ENCODE measurements around the gene ADAMTS14.

ADAMTS14 gene

DNA sequence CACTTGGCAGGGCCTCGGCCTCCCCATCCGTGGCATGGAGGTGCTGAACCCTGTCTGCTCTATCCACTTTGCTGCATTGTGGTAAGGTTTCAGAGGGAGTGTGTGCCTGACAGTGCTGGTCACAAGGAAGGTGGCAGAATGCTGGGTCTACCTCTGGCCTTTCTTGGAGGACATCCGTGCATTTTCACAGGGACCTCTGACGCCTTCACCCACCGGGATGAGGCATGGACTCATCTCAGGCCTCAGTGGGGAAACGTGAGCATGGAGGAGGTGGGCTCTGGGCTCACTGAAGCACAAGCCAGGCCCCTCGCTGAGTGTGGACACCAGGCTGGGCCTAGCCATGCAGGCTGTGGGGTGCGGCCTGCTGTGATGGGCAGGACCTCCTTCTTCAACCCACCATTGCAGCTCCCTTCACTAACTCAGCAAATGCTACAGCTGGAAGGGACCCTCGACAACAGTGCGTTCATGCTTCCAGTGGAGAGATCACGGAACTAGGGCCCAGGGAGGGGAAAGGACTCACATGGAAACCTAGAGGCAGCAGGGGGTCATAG is 104.2 kb downstream of the ADAMTS14 start:
- Histone ChIP-seq H3K27ac (ENCODE audit: low read depth, low read length) (no peak overlapping the region), H3K9me2 (replicated peaks; ENCODE audit: control insufficient read depth, low read length) (no peaks in the 10 kb centered on the region), H3K79me2 (ENCODE audit: control insufficient read depth, low read length) (no peaks in the 10 kb centered on the region), H4K20me1 (ENCODE audit: control insufficient read depth, insufficient read depth, low read depth, low read length) (no peaks in the 10 kb centered on the region), H3K4me2 (ENCODE audit: low read length) (no peak overlapping the region), H3K9me3 (ENCODE audit: control insufficient read depth, insufficient read depth, low read length) (no peaks in the 10 kb centered on the region), H3K4me1 (ENCODE audit: control insufficient read depth, low read length) (no peaks in the 10 kb centered on the region), H3K27me3 (ENCODE audit: control insufficient read depth, low read length) (no peaks in the 10 kb centered on the region), H3K36me3 (ENCODE audit: control insufficient read depth, low read length) (no peaks in the 10 kb centered on the region), H3K4me3 (ENCODE audit: low read length) (no peak overlapping the region), H3F3A (ENCODE audit: control insufficient read depth, insufficient read depth) (no peaks in the 10 kb centered on the region)
- no peak for TF ChIP-seq EZH2phosphoT487 (IDR thresholded peaks at IDR 0.05; ENCODE audit: borderline replicate concordance, low read length)
- TF ChIP-seq, protein P1, sequence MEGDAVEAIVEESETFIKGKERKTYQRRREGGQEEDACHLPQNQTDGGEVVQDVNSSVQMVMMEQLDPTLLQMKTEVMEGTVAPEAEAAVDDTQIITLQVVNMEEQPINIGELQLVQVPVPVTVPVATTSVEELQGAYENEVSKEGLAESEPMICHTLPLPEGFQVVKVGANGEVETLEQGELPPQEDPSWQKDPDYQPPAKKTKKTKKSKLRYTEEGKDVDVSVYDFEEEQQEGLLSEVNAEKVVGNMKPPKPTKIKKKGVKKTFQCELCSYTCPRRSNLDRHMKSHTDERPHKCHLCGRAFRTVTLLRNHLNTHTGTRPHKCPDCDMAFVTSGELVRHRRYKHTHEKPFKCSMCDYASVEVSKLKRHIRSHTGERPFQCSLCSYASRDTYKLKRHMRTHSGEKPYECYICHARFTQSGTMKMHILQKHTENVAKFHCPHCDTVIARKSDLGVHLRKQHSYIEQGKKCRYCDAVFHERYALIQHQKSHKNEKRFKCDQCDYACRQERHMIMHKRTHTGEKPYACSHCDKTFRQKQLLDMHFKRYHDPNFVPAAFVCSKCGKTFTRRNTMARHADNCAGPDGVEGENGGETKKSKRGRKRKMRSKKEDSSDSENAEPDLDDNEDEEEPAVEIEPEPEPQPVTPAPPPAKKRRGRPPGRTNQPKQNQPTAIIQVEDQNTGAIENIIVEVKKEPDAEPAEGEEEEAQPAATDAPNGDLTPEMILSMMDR (IDR thresholded peaks at IDR 0.05; ENCODE audit: low read depth, low read length, poor library complexity, severe bottlenecking): no peak

- H3K9me3 ChIP-seq (ENCODE audit: control insufficient read depth, insufficient read depth, low read length): no peaks in the 10 kb centered on the region
- no peaks in the 10 kb centered on the region for H3K4me1 ChIP-seq (ENCODE audit: control insufficient read depth, low read length)
- H3K4me3 ChIP-seq (ENCODE audit: low read length): no peak overlapping the region
- H3K79me2 ChIP-seq (ENCODE audit: control insufficient read depth, low read length): no peaks in the 10 kb centered on the region
- no peaks in the 10 kb centered on the region for H4K20me1 ChIP-seq (ENCODE audit: control insufficient read depth, insufficient read depth, low read depth, low read length)
- H3K27ac ChIP-seq (ENCODE audit: low read depth, low read length): no peak overlapping the region
- H3K9me2 ChIP-seq (replicated peaks; ENCODE audit: control insufficient read depth, low read length): no peaks in the 10 kb centered on the region
- H3F3A ChIP-seq (ENCODE audit: control insufficient read depth, insufficient read depth): no peaks in the 10 kb centered on the region
- H3K4me2 ChIP-seq (ENCODE audit: low read length): no peak overlapping the region
- H3K27me3 ChIP-seq (ENCODE audit: control insufficient read depth, low read length): no peaks in the 10 kb centered on the region
- H3K36me3 ChIP-seq (ENCODE audit: control insufficient read depth, low read length): no peaks in the 10 kb centered on the region
- TF ChIP-seq EZH2phosphoT487 (IDR thresholded peaks at IDR 0.05; ENCODE audit: borderline replicate concordance, low read length): no peak
- TF ChIP-seq, protein P1 (IDR thresholded peaks at IDR 0.05; ENCODE audit: low read depth, low read length, poor library complexity, severe bottlenecking): no peak
These were observed 105.0 kb downstream of the ADAMTS14 start for GRCh38 chr10:70777063-70777875.

DNA sequence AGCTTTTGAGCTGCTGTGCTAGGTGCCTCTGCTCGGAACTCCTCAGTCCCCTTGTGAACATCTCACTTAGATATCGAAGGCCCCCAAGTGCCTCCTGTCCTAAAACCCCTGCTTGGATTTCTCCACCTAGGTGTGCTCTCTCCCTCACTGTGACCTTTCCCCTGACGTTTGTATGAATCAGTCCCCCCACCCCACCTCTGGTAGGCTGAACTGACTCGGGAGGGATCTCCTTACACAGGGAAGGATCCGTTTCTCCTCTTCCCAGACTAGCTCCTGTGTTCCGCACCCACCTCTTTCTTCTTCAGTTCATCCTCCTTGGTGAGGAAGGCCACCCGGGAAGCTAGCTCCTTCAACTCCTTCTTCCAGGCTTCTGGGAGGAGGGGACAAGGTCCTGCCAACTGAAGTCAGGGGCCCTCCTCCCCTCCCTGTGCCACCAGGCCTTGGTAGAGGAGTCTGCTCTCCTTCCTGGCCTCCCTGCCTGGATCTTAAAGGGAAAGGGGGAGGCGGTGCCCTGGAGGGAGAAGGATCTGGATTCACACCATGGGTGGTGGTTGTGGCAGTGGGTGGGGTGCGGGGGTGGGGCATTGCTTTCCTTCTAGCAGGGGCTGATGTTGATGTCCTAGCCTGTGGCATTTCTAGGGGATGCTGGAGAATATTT is 106.1 kb downstream of the ADAMTS14 start:
- Histone ChIP-seq H3K27ac (ENCODE audit: low read depth, low read length) (no peak overlapping the region), H3K9me3 (ENCODE audit: control insufficient read depth, insufficient read depth, low read length) (no peaks in the 10 kb centered on the region), H3K9me2 (replicated peaks; ENCODE audit: control insufficient read depth, low read length) (no peaks in the 10 kb centered on the region), H3K27me3 (ENCODE audit: control insufficient read depth, low read length) (peaks cover 6% of the 10 kb centered on the region), H3K4me3 (ENCODE audit: low read length) (no peak overlapping the region), H3F3A (ENCODE audit: control insufficient read depth, insufficient read depth) (no peaks in the 10 kb centered on the region), H3K4me1 (ENCODE audit: control insufficient read depth, low read length) (no peaks in the 10 kb centered on the region), H4K20me1 (ENCODE audit: control insufficient read depth, insufficient read depth, low read depth, low read length) (no peaks in the 10 kb centered on the region), H3K79me2 (ENCODE audit: control insufficient read depth, low read length) (no peaks in the 10 kb centered on the region), H3K36me3 (ENCODE audit: control insufficient read depth, low read length) (no peaks in the 10 kb centered on the region), H3K4me2 (ENCODE audit: low read length) (no peak overlapping the region)
- no peak for TF ChIP-seq EZH2phosphoT487 (IDR thresholded peaks at IDR 0.05; ENCODE audit: borderline replicate concordance, low read length)
- TF ChIP-seq, protein P1 (IDR thresholded peaks at IDR 0.05; ENCODE audit: low read depth, low read length, poor library complexity, severe bottlenecking): no peak

Measured in DOHH2 (cell line).